Ecto neural progenitor cell (in vitro differentiated cells): Measurements from ENCODE around the gene GRK5.
"Not testable (repeated sequence)": the region's sequence is repeated elsewhere in the genome, so short reads cannot be mapped to it uniquely, and the experiment has no call there.

Source experiments
- DNase-seq: peaks from one replicate; pipeline ENCODE4 v3.0.0-alpha.2; 2018; ENCODE audit warnings: low spot score

The GRK5 gene

GRCh38 chr10:119460369-119461195 is 253.2 kb downstream of the GRK5 start:
- no peak for DNase-seq

DNA sequence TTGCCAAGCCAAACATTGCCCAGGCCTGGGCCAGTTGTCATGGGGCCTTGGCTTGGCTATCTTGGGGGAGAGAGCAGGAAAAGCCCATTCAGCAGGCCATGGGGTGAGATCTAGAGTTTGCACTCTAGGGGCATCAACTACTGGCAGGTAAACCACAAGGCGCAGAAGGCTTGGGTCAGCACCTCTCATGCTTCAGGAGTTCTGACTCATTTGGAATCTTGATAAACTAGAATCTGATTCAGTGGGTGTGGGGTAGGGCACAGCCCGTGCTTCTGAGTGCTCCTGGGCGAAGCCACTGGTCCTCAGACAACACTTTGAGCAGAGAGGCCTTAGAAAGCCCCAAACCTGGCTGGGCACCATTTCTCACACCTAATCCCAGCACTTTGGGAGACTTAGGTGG is 254.0 kb downstream of the GRK5 start:
- DNase-seq, result no peak

DNA sequence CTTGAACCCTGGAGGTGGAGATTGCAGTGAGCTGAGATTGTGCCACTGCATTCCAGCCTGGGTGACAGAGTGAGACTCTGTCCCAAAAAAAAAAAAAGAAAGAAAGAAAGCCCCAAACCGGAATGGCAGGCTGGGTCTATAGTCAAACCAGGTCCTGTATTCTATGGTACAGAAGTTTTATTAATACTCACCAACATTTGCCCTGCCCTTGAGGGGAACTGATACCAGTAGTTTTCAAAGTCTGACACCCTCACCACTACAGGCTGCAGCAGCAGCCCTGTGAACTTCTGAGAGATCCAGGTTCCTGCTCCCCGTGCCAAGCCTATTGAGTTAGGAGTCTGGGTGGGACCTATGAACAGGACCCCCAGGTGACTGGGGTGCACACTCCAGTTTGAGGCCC is 254.6 kb downstream of the GRK5 start:
- no peak for DNase-seq

- no peak for DNase-seq
These were observed 255.4 kb downstream of the GRK5 start for GRCh38 chr10:119462773-119463172.

DNA sequence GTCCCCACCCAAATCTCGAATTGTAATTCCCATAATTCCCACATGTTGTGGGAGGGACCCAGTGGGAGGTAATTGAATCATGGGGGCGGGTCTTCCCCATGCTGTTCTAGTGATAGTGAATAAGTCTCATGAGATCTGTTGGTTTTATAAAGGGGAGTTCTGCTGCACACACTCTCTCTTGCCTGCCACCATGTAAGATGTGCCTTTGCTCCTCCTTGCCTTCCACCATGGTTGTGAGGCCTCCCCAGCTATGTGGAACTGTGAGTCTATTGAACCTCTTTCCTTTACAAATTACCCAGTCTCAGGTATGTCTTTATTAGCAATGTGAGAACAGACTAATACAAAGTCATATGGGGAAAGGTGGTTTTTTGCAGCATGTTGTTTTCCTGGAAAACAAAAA is 255.8 kb downstream of the GRK5 start:
- not testable (repeated sequence) for DNase-seq

DNA sequence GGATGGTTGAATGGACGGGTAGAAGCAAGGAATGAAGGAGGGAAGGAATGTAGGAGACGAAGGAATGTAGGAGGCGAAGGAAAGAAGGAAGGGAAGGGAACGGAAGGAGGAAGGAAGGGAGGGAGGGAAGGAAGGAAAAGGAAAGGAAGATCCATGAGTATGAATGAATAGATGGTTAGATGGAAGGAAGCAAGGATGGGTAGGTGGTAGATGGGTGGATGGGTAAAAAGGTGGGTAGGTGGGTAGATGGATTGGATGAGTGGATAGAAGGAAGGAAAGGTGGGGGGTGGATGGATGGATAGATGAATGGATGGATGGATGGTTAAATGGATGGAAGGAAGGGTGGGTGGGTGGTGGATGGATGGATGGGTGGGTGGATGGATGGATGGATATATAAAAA is 257.7 kb downstream of the GRK5 start:
- DNase-seq, result no peak

- no peak for DNase-seq
These were observed 258.7 kb downstream of the GRK5 start for GRCh38 chr10:119466076-119466475.

DNA sequence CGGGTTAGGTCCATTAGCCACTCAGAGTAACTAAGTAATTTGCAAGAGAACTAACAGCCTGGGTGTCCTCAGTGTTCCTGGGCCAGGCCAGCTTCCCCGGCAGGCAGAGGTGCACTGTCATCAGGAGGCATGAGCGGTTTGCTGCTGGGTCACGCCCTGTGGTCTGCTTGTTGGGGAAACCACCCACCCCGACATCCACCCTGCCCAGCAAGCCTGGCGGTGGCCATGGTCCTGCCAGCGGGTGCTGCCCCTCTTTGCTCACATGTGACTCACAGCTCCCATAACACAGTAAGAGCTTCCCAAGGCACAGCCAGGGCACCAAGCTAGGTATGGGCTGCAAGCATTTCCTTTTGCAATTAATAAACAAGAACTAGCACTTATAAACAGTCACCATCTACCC is 259.3 kb downstream of the GRK5 start:
- DNase-seq, result no peak

DNA sequence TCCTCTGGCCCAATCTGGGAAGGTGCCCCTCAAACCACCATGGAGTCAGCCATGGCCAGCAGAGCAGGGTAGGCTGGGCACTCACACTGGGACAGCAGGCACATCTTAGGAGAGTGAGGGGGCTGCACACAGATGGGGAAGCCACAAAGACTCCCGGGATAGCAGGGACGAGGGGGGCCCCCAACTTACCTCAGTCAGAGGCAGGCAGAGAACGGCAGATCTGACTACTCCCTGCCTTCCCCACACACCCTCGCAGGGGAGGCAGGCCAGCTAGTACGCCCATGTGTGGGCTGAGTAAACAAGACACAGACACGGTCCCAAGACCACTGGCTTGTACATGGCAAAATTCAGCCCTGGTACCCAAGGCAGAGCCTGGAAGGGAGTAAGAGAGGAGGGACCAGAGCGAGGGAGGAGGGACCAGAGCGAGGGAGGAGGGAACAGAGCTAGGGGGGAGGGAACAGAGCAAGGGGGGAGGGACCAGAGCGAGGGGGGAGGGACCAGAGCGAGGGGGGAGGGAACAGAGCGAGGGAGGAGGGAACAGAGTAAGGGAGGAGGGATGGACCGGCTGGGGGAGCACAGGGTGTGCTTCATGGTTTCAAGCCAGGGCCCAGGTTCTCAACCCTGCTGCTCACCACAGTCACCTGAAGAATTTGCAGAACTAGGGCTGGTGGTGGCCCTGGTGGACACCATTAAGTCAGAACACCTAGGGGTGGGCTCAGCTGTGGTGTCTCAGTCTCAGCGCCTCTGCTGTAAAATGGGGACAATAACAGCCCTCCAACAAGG is 261.4 kb downstream of the GRK5 start:
- no peak for DNase-seq

DNA sequence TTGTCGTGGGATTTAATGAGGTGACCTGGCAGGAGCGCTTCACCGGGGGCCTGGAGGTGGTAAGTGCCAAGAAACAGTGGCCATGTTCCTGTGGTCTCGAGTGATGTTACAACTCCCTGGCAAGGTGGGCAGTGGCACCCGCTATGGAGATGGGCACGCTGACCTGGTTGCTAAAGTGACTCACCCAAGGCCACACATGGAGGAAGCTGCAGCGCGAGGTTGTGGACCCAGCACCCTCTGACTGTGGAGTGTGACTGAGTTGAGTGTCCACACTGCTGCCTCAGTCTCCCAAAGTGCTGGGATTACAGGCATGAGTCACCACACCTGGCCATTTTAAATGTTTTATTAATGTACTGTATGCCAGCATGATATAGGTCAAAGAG is 261.9 kb downstream of the GRK5 start:
- no peak for DNase-seq

- DNase-seq, result no peak
These were observed 262.5 kb downstream of the GRK5 start for GRCh38 chr10:119469846-119470245.

GRCh38 chr10:119470920-119471702 is 263.7 kb downstream of the GRK5 start:
- DNase-seq, result no peak

DNA sequence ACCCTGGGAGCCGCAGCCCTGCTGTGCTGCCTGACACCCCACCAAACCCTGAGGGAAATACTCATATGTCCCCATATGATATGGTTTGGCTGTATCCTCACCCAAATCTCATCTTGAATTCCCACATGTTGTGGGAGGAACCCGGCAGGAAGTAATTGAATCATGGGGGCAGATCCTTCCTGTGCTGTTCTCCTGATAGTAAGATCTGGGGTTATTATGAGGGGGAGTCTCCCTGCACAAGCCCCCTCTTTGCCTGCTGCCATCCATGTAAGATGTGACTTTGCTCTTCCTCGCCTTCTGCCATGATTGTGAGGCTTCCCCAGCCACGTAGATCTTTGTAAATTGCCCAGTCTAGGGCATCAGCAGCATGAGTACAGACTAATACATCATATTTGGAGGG is 266.4 kb downstream of the GRK5 start:
- no peak for DNase-seq

- DNase-seq, result no peak
These were observed 267.2 kb downstream of the GRK5 start for GRCh38 chr10:119474606-119475005.

- DNase-seq, result no peak
These were observed 270.1 kb downstream of the GRK5 start for GRCh38 chr10:119477444-119477843.

DNA sequence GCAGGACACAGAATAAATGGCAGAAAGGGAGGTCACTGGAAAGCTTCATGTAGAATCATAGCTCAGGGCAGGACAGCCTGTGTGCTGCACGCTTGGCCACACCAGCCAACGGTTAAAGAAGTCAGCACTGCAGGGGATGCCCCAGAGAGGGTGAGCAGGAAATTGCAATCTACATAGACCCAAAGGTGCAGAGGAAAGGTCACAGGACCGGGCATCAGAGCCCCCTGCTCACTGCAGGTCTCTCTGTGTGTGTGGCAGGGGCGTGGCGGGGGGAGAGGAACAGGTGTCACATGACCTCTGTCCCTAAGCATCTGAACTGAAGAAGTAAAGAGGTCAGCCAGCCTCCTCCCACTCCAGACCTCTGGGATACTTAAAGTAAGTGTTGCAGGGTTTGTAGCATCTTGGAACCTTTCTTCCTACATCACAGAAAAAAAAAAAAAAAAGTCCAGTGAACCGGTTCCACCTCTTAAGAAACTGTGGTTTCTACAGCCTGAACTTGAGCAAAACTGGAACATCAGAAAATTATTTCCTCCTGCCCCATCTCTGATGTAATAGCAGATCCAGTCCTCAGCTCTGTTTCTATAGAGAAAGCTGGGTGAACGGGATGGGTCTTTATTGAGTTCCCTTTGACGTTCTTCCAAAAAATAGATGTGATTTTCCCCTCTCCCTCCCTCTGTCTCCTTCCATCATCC is 270.9 kb downstream of the GRK5 start:
- no peak for DNase-seq

GRCh38 chr10:119478811-119479341 is 271.5 kb downstream of the GRK5 start:
- DNase-seq, result no peak

GRCh38 chr10:119479532-119479931 is 272.2 kb downstream of the GRK5 start:
- no peak for DNase-seq

DNA sequence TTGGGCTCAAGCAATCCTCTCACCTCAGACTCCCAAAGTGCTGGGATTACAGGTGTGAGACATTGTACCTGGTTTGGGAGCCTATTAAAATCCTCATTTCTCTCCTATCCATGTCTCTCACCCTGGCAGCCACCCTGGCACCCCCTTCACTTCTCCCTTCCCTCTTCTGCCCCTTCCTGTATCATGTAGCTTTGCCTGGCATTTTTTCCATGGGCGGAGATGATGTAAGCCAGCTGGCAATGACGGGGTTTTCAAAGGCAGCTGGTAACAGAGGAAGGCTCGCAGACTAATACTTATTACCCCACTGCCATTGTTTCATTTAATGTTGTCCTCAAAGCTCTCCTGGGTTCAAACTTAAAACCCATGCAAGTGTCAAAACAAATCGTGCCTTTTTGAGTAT is 273.3 kb downstream of the GRK5 start:
- DNase-seq, result no peak

DNA sequence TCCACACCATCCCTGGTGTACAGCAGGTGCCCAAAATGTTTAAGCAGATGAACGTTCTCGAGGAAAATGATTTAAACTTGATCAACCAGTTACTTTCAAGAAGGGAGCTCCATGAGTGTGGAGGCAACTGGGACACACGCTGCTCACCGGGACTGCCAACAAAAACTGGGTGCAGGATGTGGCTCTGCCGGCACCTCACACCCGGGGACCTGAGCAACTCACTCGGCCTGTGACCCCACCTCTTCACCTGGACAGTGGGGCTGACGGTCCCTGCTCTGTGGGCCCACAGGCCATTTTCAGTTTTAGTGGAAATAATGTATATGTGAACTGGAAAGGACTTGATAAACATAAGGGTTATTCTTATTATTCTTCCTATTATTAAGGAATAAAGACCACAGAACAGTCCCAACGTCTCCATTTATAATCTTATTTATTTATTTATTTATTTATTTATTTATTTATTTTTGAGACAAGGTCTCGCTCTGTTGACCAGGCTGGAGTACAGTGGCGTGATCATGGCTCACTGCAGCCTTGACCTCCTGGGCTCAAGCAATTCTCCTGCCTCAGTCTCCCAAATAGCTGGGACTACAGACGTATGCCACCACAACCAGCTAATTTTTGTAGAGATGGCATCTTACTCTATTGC is 274.5 kb downstream of the GRK5 start:
- no peak for DNase-seq

- no peak for DNase-seq
These were observed 275.6 kb downstream of the GRK5 start for GRCh38 chr10:119483001-119483400.
